K562 (cell line): ENCODE data around the gene ALKBH3. TPM values are rescaled to one million over a fixed set of nuclear protein-coding genes. Genes with fewer than 3 reads are reported as not detected.

Source experiments
- ATAC-seq: fragments of 200-7000 bp; cut with Tn5 transposase; 3 replicates; pipeline ENCODE4 v1.9.1; 2020; ENCODE audit warnings: moderate library complexity
- BruUV-seq: library from RNA; stranded (reverse); fragments of 400-500 nt; replicated peaks from 2 replicates; lab custom pipeline; 2021; lab: Mats Ljungman, UMichigan
- CTCF ChIA-PET: fragments of 300-600 bp; formaldehyde crosslinking; extraction: SDS; loops from one replicate; lab custom pipeline; 2021; ENCODE audit warnings: low intra/inter-chr PET ratio; lab: Yijun Ruan, JAX
- POLR2A ChIA-PET: fragments of 300-600, 350-650 bp; sonication (Branson Sonifier 250); formaldehyde crosslinking; extraction: SDS; loops from one replicate; lab custom pipeline; 2021; ENCODE audit warnings: antibody characterized with exemption, inconsistent platforms; lab: Yijun Ruan, JAX
- DNase-seq, 4 experiments: peaks; one replicate each; pipeline versions ENCODE4 v3.0.0 to v3.0.0-alpha.2; 2011 to 2018; ENCODE audit warnings: low spot score in 3 of 4, mixed read lengths in 3 of 4; ENCODE audit errors: extremely low read depth in 1 of 4
- FAIRE-seq: peaks from 2 replicates; lab custom pipeline; 2011; peaks lifted over from hg19 to GRCh38; lab: Jason Lieb, UNC
- H2AFZ ChIP-seq: 2 replicates; pipeline ENCODE4 v1.6.0; 2011; ENCODE audit warnings: low read depth, low read length, control low read depth, inconsistent platforms
- H3K27ac ChIP-seq: fragments of 200-600 bp; 3 replicates; pipeline ENCODE4 v1.8.0; 2011; ENCODE audit warnings: low read depth, mild to moderate bottlenecking, control low read depth, inconsistent platforms, low read length, moderate library complexity, mixed read lengths; ENCODE audit errors: extremely low read depth
- H3K27me3 ChIP-seq, 2 experiments: fragments of 300-600 bp in 1 of 2; 2 replicates in 1 of 2; 3 replicates in 1 of 2; pipeline versions ENCODE4 v1.6.0 to v1.8.0; 2011; ENCODE audit warnings: inconsistent platforms in 2 of 2, low read length in 2 of 2, mild to moderate bottlenecking in 1 of 2, mixed read lengths in 1 of 2, moderate library complexity in 1 of 2; ENCODE audit not compliant: control insufficient read depth in 2 of 2, insufficient read depth in 2 of 2
- H3K36me3 ChIP-seq: fragments of 300-600 bp; 3 replicates; pipeline ENCODE4 v1.8.0; 2011; ENCODE audit warnings: mild to moderate bottlenecking, low read length, inconsistent platforms; ENCODE audit not compliant: control insufficient read depth, insufficient read depth
- H3K4me1 ChIP-seq, 2 experiments: fragments of 200-600 bp in 1 of 2; replicated peaks in 1 of 2; 2 replicates in 1 of 2; 3 replicates in 1 of 2; pipeline versions ENCODE4 v1.5.1 to v1.8.0; 2011; ENCODE audit warnings: inconsistent platforms in 2 of 2, low read length in 2 of 2, mild to moderate bottlenecking in 1 of 2, mixed read lengths in 1 of 2, moderate library complexity in 1 of 2; ENCODE audit not compliant: control insufficient read depth in 2 of 2, insufficient read depth in 2 of 2
- H3K4me2 ChIP-seq: 2 replicates; pipeline ENCODE4 v1.6.1; 2011; ENCODE audit warnings: low read length, control low read depth, inconsistent platforms, mixed read lengths; ENCODE audit not compliant: insufficient read depth
- H3K4me3 ChIP-seq: fragments of 200-600 bp; sonication (generic), shearing (Covaris generic); 2 replicates; pipeline ENCODE4 v1.5.1; 2016; ENCODE audit warnings: control low read depth, inconsistent platforms
- H3K79me2 ChIP-seq: fragments of 200-600 bp; 3 replicates; pipeline ENCODE4 v1.8.0; 2011; ENCODE audit warnings: low read length, inconsistent platforms; ENCODE audit not compliant: control insufficient read depth, insufficient read depth
- H3K9ac ChIP-seq, 2 experiments: 2 replicates each; pipeline versions ENCODE4 v1.6.0 to v1.6.1; 2011; ENCODE audit warnings: low read depth in 2 of 2, low read length in 2 of 2, control low read depth in 1 of 2, inconsistent platforms in 1 of 2, mild to moderate bottlenecking in 1 of 2, mixed read lengths in 1 of 2; ENCODE audit not compliant: insufficient read depth in 1 of 2
- H3K9me1 ChIP-seq: one replicate; pipeline ENCODE4 v1.6.0; 2011; ENCODE audit warnings: inconsistent platforms, mild to moderate bottlenecking, low read length, moderate library complexity; ENCODE audit not compliant: control insufficient read depth, insufficient read depth
- H3K9me3 ChIP-seq: replicated peaks from 2 replicates; pipeline ENCODE4 v1.5.1; 2011; ENCODE audit warnings: low read depth, low read length, inconsistent platforms; ENCODE audit not compliant: control insufficient read depth, insufficient read depth
- H4K20me1 ChIP-seq: replicated peaks from 2 replicates; pipeline ENCODE4 v1.6.1; 2011; ENCODE audit warnings: low read length, inconsistent platforms, mixed read lengths; ENCODE audit not compliant: control insufficient read depth, insufficient read depth
- CTCF ChIP-seq, 3 experiments: IDR thresholded peaks in 2 of 3; conservative IDR thresholded peaks in 1 of 3; 2 replicates each; pipeline ENCODE4 v1.5.1; 2011 to 2012; ENCODE audit warnings: low read length in 3 of 3, mild to moderate bottlenecking in 3 of 3, control low read depth in 2 of 3, improper control_type of control experiment in 1 of 3, inconsistent platforms in 1 of 3, low read depth in 1 of 3, mixed read lengths in 1 of 3, moderate library complexity in 1 of 3; ENCODE audit not compliant: insufficient read depth in 2 of 3
- RAD21 ChIP-seq, 2 experiments: fragments of 250-450 bp in 1 of 2; fragments of 450-650 bp in 1 of 2; sonication (Bioruptor Pico) in 1 of 2; formaldehyde crosslinking in 1 of 2; IDR thresholded peaks in 1 of 2; conservative IDR thresholded peaks in 1 of 2; 2 replicates each; pipeline versions ENCODE4 v1.4.0 to v1.8.0; 2020 to 2022; ENCODE audit warnings: mild to moderate bottlenecking in 2 of 2, moderate library complexity in 1 of 2
- RFX1 ChIP-seq: fragments of 450-650 bp; IDR thresholded peaks from 2 replicates; pipeline ENCODE4 v1.6.1; 2016; ENCODE audit warnings: mild to moderate bottlenecking, moderate library complexity
- SMARCC2 ChIP-seq: fragments of 450-650 bp; IDR thresholded peaks from 2 replicates; pipeline ENCODE4 v1.6.1; 2017; ENCODE audit warnings: antibody characterized with exemption, moderate library complexity, mild to moderate bottlenecking, low read depth
- WGBS: fragments of 100-300 bp; shearing (Covaris generic); methylation state at CpG from one replicate; pipeline ENCODE4 v1.1.6; 2016; ENCODE audit warnings: low coverage, mixed read lengths; ENCODE audit not compliant: insufficient coverage; ENCODE audit errors: missing lambda C conversion rate; 5-methylcytosine and 5-hydroxymethylcytosine counted together
- in situ Hi-C: fragments of 300-500 bp; cut with MboI; formaldehyde crosslinking; loops from 4 replicates; pipeline ENCODE4 v1.15.0; 2018; ENCODE audit warnings: inconsistent platforms, mixed read lengths
- intact Hi-C: fragments of 100-400 bp; cut with micrococcal nuclease; formaldehyde crosslinking; loops from 2 replicates; pipeline ENCODE4 v1.14.2; 2022
- polyA plus RNA-seq, 8 experiments: library from polyadenylated mRNA; depleted of rRNA in 4 of 8; stranded (reverse) in 5 of 8; unstranded in 3 of 8; fragments of >200 nt; fragmentation: Nextera tagmentation in 2 of 8; fragmentation: Illumina TruSeq in 1 of 8; extraction: Ambion mirVana in 2 of 8; extraction: Trizol in 1 of 8; gene quantifications; 2 replicates each; pipeline versions ENCODE4 v1.2.1 to v1.2.3, GENCODE V29; 2011 to 2014; ENCODE audit warnings: inconsistent platforms in 1 of 8, missing spikeins in 1 of 8
- total RNA-seq, 7 experiments: library from RNA; depleted of rRNA in 6 of 7; stranded (reverse); fragments of >200 nt in 6 of 7; fragmentation: Illumina TruSeq in 2 of 7; extraction: Trizol in 2 of 7; gene quantifications; 2 replicates each; pipeline versions ENCODE4 v1.2.1 to v1.2.3, GENCODE V29; 2011 to 2021; ENCODE audit warnings: low replicate concordance in 1 of 7

Gene ALKBH3
- total and polyA plus RNA-seq, 9 of the 15 experiments (the other 6 are each of a cell fraction or from before 2014, with no cell fraction given) = 16.0 to 49.9 (median 36.5) TPM

DNA sequence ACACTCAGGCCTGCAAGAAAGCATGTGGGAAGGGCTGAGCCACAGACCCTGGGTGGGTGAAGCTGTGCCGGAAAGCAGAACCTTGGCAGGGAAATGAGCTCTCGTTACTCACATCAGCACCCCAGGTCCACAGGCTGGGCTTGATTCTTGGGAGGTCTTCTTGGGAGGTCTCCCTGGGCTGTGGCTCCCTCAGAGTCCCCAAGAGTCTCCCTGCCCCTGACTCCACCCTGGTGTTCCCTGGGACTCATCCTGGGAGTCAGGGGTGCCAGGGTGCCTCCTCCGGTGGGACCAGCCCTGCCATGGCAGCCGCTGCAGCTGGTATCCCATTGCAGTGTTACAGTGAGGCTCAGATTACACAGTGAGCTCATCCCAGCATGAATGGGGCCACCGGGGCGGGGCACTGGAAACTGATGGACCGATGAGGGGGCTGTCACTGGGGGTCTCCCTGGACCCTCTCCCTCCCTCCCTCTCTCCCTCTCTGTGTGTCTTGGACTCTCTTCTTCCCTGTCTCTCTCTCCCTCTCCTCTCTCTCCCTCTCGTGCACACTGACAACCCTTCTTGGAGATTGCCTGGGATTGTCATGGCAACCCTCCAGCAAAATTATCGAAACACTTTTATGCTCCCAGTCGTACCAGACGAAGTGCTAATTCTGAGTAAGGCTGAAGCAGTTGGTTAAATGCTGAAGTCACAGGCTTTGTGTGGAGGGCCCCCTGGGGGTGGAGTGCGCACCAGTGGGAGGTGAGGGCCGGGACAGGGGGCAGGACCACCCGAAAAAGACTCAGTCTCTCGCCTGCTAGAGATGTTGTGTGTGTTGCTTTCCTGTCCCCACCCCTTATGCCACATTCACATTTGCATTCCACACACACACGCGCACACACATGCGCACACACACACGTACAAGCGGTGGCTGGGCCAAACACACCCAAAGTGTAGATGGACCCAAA lies 53.2 kb downstream of the ALKBH3 start:
- H3K9ac ChIP-seq = 0 out of 4 replicates have a peak overlapping the region, but pooled peaks of 1 of the 2 experiments have one; percentile 23
- BruUV-seq = no TSS peak
- ChIA-PET POLR2A (interaction anchor here (1.1 to 3.9 kb wide), 3 partner anchors 10 to 13 kb away, joined by 4 to 21 read pairs (median 4); partner anchors contain the start of gene C11orf96), CTCF (interaction anchor here (0.6 kb wide), 1 partner anchor 86 kb away, joined by 3 read pairs; no protein-coding TSS in a partner anchor)
- H3K4me2 ChIP-seq = no peak overlapping the region
- no peaks in the 10 kb centered on the region for H3K79me2 ChIP-seq
- H3K27me3 ChIP-seq = peaks cover 0 to 5% of the 10 kb centered on the region in 2 experiments; a peak in 1 of 5 replicates
- no peak overlapping the region for H2AFZ ChIP-seq
- ATAC-seq = no peak
- intact Hi-C loops (no loop called here), in situ Hi-C loops (no loop called here)
- H3K4me3 ChIP-seq = no peak overlapping the region
- H3K27ac ChIP-seq = no peak overlapping the region
- DNase-seq = no peak
- H3K9me3 ChIP-seq = no peaks in the 10 kb centered on the region
- H3K4me1 ChIP-seq = peaks cover 8 to 13% of the 10 kb centered on the region in 2 experiments; a peak in 3 of 5 replicates
- H3K9me1 ChIP-seq = no peaks in the 10 kb centered on the region
- H4K20me1 ChIP-seq = no peaks in the 10 kb centered on the region
- no peaks in the 10 kb centered on the region for H3K36me3 ChIP-seq
- WGBS = 26% methylated on average over 19 of the region's 20 CpGs
- no peak for FAIRE-seq
- TF ChIP-seq RFX1 = peak; percentile 77
- TF ChIP-seq CTCF (IDR thresholded peaks at IDR 0.05 in 2 of 3, conservative IDR thresholded peaks at IDR 0.05 in 1 of 3; ENCODE audit: insufficient read depth in 2 of 3, low read depth in 1 of 3, low read length in 3 of 3) = peak in 2 of 3 experiments; percentile 23 to 33; a peak in 1 of 6 replicates
- TF ChIP-seq RAD21 (CRISPR knock-in tag; conservative IDR thresholded peaks at IDR 0.05 in 1 of 2, IDR thresholded peaks at IDR 0.05 in 1 of 2) = peak in 1 of 2 experiments; percentile 12; a peak in 1 of 4 replicates
- no peak for TF ChIP-seq SMARCC2
